Amniotic epithelial cell (primary cell): ENCODE results near the gene FAM83C.
"Not testable (repeated sequence)": the region's sequence is repeated elsewhere in the genome, so short reads cannot be mapped to it uniquely, and the experiment has no call there.

Experiments
- DNase-seq: peaks from one replicate; pipeline ENCODE4 v3.0.0-alpha.2; 2010; ENCODE audit warnings: low read depth

The FAM83C gene

GRCh38 chr20:35318502-35319157 lies 26.4 kb upstream of the FAM83C start:
- peak; percentile 86 for DNase-seq

DNA sequence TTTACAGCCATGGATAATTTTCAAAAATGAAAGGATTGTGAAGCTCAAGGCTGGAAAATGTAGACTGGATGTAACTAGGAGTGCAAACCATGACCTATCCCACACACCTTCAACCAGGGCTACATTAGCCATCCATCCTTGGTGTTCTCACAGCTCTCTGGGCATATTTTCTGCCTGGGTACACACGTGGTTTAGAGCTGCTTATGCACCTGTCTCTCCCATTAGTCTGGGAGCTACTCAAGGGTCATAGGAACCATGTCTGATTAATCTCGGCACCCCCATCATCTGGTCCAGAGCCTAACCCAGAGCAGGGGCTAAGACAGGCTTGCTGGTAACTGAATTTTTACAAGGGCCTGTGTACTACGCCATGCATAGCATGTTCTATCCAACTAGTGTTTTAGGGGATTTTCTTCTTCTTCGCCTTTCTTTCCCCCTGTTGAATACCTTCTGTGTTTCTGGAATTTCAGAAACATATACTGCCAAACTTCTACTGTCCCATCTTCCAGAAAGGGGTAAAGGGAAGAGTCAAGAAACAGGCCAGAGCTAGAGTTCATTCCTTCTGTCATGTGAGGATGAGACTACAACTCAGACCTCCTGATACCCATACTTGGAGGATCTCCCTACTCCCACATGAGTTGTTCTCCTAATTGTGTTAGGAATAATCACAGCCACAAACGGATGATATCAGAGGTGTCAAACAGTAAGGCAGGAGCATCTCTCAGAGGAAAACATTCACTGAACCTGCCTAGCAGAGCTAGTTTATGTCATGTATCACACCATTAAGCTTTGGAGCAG lies 25.4 kb upstream of the FAM83C start:
- no peak for DNase-seq

- no peak for DNase-seq
Observed at GRCh38 chr20:35316086-35316485, 23.9 kb upstream of the FAM83C start.

DNA sequence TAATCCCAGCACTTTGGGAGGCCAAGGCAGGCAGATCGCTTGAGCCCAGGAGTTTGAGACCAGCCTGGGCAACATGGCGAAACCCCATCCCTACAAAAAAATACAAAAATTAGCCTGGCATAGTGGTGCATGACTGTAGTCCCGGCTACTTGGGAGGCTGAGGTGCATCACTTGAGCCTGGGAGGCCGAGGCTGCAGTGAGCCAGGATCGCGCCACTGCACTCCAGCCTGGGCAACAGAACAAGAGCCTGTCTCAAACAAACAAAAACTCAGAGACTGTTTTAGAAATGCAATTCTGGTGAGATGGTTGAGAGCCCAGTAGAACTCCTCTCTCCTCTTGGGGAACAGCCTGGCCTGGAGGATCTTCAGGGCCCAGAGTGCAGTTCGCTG lies 23.4 kb upstream of the FAM83C start:
- not testable (repeated sequence) for DNase-seq

GRCh38 chr20:35314816-35315631 lies 22.8 kb upstream of the FAM83C start:
- DNase-seq, result no peak

GRCh38 chr20:35312318-35312717 lies 20.1 kb upstream of the FAM83C start:
- DNase-seq, result peak; percentile 92

- no peak for DNase-seq
Observed at GRCh38 chr20:35311822-35312221, 19.6 kb upstream of the FAM83C start.

- DNase-seq, result peak; percentile 64
Observed at GRCh38 chr20:35311409-35311808, 19.2 kb upstream of the FAM83C start.

DNA sequence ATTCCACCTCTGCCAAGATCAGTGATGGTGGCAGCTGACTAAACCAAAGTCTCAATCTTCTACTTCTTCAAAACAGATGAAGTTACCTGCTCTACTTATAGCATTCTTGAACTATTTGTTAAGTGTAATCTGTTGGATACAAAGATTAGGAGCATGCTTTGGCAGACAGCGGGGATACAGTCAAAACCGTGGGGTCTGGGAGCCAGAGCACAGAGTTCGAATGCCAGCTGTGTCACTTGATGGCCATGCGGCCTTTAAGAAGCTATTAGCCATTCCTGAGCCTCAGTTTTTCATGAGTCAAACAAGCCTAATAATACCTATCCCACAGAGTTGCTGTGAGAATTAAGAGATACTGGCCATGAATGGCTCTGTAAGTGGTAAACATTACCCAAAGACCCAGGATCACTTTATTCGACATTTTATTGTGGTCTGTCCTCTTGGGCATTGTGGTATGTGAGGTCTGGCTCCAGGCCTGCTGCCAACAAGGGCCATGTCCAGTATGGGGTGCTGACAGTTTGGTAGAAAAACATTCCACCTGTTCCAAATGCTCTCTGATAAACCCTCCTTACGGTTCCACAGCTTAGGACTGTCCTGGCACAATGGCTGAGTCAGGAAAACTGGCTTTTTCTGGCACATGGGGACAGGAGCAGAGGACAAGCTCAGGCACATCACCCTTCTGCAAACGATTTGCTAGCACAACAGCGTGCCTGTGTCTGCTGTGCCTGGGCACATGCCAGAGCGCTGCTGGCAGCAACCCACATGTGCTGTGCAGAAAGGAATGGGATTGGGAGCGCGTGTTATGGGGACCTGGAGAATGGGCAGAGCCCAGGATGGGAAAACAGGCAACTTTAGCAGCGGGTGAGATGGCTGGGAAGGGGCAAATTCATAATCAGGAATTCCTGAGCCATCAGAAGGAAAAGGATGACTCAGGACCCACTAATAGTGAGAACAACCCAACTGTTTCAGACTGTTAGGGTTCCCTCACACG lies 15.7 kb upstream of the FAM83C start:
- DNase-seq, result peak; percentile 46

DNA sequence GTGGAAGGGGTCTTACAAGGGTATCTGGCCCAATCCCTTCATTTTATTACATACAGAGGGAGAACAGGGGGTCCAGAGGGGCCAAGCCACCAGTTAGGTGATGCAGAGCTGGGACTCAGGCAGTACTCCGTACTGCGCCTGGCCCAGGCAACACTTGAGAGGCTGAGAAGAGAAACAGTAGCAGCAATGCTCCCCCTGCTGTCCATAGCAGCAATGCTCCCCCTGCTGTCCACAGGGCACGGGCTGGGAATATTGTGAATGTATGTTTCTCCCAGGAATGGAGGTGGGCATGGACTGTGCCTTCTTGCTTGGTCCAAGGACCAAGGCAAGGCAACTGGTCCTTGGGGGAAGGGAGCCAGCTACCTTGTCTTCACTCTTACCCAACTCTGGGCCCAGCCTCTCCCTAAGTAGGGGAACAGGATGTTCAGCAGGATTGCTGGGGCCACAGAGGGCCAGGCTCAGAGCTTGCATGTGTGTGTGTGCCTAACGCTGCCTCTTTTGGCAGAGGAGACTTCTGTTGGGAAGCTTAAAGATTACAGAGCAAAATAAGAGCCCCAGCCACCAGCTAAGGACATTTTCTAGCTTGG lies 14.8 kb upstream of the FAM83C start:
- DNase-seq, result peak; percentile 87

- peak; percentile 99 for DNase-seq
Observed at GRCh38 chr20:35305682-35306556, 13.7 kb upstream of the FAM83C start.

DNA sequence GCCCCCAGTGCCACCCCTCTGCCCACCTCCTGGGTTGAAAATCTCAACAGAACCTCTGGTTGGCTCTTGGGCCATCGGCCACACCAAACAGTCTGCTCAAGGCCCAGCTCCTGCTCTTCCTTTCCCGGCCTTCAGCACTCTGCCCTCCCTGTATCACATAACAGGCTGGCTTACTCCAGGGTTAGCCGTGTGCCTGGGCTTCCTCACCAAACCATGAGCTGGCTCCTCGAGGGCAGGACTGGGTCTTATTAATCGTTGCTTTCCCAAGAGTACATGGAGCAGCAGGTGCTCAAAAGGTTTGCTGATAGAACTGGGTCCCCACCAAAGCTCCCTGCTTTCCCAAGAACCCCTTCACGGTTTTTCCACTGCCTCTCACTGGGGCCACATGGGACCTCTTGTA lies 12.7 kb upstream of the FAM83C start:
- DNase-seq, result no peak

- DNase-seq, result peak; percentile 83
Observed at GRCh38 chr20:35303735-35304491, 11.7 kb upstream of the FAM83C start.

DNA sequence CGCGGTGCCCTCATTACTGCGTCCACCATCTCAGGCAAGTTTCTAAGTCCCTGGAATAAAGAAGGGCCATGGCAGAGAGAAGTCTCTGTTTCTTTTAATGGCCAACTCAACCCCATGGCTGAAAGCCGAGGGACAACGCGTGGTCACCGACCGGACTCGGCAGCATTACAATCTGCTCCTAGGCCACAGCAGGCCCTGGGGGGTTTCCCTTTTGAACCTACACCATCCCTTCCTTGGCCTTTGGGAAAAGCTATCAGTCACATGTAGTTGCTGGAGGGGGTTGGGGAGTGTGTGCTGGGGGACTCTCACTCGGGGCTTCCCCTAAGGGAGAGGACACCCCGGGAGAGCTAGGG lies 11.1 kb upstream of the FAM83C start:
- no peak for DNase-seq

GRCh38 chr20:35302421-35303335 lies 10.5 kb upstream of the FAM83C start:
- no peak for DNase-seq

DNA sequence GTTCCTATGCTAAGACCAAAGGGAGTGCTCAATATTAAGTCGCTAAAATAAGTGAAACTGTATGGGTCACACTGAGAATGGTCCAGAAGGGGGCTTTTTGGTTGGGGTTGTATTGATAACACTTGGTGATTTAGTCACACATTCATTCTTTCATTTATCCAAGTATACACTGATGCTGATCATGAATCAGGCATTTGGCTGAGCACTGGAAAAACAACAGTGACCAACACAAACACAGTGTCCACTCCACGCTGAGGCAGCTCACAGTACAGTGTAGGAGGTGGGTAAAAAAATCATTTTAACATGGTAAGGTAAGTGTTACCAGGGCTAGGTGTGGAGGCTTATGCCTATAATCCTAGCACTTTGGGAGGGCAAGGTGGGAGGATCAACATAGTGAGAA lies 9.2 kb upstream of the FAM83C start:
- no peak for DNase-seq

GRCh38 chr20:35300469-35301262 lies 8.4 kb upstream of the FAM83C start:
- no peak for DNase-seq

DNA sequence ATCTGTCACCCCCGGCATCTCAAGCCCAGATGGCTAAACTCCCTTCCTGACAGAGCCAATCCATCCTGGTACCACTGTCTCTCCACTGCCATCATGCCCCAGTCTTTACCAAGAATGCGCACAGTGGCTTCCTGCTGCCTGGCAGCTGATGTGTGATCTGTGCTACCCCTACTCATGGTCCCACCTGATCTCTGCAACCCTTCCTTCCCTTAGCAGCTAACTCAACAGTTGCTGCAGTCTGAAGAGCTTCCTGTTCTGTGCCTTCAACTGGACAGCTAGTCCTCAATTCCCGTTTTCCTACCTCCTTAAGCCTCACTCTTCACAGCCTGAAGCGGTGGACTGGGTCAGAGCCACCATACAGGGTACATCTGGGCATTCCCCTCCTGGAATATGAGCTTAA lies 7.6 kb upstream of the FAM83C start:
- no peak for DNase-seq
